ENCODE measurements around the gene CS.
"Not testable (repeated sequence)": the region's sequence is repeated elsewhere in the genome, so short reads cannot be mapped to it uniquely, and the experiment has no call there.

Gene CS

GRCh38 chr12:56299853-56300643 lies at the start of gene CS:
TSS of gene CS (minus strand) at chr12:56300330. CDS start at chr12:56300201, 129 bp downstream.
- DNase-seq = peak; percentile 100

GRCh38 chr12:56348776-56349175 lies 48.6 kb upstream of the CS start:
- no peak for DNase-seq

DNA sequence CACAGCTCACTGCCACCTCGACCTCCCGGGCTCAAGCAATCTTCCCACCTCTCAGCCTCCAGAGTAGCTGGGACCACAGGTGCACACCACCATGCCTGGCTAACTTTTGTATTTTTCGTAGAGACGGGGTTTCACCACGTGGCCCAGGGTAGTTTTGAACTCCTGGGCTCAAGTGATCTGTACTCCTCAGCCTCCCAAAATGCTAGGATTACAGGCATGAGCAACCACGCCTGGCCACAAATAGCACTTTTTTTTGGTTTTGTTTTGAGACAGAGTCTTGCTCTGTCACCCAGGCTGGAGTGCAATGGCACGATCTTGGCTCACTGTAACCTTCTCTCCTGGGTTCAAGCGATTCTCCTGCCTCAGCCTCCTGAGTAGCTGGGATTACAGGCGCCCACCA lies 47.1 kb upstream of the CS start:
- DNase-seq = not testable (repeated sequence)

DNA sequence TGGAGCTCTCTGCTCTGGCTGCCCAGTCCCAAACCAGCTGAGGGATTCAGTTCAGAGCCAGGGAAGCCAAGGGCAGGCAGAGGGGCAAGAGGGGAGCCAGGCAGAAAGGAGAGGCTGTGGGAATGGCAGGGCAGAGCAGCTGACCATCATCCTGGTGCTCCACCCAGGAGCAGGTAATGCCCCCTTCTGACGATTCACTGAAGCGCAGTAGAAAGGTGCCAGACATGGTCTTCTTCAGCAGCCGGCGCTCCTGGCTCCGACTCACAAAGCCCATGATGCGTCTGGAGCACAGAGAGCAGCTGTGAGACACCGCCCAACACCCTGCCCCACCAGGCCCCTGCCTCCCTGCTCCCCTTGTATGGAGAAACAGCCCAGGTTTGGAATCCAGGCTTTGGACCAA lies 46.5 kb upstream of the CS start:
- DNase-seq = peak; percentile 26

DNA sequence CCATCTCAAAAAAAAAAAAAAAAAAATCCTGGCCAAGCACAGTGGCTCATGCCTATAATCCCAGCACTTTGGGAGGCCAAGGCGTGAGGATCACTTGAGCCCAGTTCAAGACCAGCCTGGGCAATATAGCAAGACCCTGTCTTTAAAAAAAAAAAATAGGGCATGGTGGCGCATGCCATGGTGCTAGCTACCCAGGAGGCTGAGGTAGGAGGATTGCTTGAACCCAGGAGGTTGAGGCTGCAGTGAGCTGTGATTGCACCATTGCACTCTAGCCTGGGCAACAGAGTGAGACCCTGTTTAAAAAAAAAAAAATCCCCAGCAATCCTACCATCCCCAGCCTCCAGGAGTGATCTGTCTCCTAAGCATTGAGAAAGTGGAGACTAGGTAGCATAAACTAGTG lies 42.2 kb upstream of the CS start:
- DNase-seq = not testable (repeated sequence)

- no peak for DNase-seq
Measured at GRCh38 chr12:56341616-56342015, 41.5 kb upstream of the CS start.

- no peak for DNase-seq
Measured at GRCh38 chr12:56339158-56339422, 39.0 kb upstream of the CS start.

- peak; percentile 91 for DNase-seq
Measured at GRCh38 chr12:56338308-56339157, 38.4 kb upstream of the CS start, which contains the start of gene IL23A. TSS of gene IL23A (plus strand) at chr12:56338884. CDS start at chr12:56339045, 161 bp downstream.

DNA sequence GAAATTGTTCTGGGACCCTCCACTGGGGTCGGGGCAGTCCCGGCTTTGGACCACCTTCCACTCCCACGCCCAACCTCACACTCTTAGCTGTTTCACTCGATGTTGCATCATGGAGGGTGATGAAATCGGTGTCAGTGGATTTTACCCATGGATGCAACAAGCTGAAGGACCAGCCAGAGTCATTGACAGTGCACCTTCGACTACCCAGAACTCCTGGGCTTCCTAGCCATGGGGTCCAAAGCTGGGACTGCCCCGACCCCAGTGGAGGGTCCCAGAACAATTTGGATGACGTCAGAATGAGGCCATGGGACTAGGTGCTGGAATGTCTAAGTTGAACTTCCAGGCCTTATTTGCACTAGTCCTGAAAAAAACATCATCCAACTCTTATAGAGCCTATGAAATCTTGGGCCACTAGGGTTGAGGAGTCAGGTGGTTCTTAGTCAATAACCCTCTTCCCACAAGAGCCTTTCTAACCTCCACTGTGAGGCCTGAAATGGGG lies 37.7 kb upstream of the CS start:
- DNase-seq = no peak

GRCh38 chr12:56336361-56337167 lies 36.4 kb upstream of the CS start:
- DNase-seq = no peak

DNA sequence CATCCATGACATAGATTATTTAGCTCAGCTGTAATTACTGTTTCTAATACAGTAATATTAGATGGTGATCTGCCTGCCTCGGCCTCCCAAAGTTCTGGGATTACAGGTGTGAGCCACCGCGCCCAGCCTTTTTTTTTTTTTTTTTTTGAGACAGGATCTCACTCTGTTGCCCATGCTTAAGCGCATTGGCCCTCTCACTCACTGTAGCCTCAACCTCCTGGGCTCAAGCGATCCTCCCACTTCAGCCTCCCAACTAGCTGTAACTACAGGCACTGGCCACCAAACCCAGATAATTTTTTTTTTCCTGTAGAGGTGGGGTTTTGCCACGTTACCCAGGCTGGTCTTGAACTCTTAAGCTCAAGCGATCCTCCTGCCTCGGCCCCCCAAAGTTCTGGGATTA lies 35.4 kb upstream of the CS start:
- DNase-seq = not testable (repeated sequence)

- no peak for DNase-seq
Measured at GRCh38 chr12:56334490-56334793, 34.3 kb upstream of the CS start.

GRCh38 chr12:56333679-56334489 lies 33.8 kb upstream of the CS start, which contains the start of gene PAN2:
TSS of gene PAN2 (minus strand) at chr12:56334000. CDS start at chr12:56333094, 906 bp downstream.
- DNase-seq = peak; percentile 94

- DNase-seq = no peak
Measured at GRCh38 chr12:56333197-56333678, 33.1 kb upstream of the CS start.

GRCh38 chr12:56332512-56333196 lies 32.5 kb upstream of the CS start:
- no peak for DNase-seq

DNA sequence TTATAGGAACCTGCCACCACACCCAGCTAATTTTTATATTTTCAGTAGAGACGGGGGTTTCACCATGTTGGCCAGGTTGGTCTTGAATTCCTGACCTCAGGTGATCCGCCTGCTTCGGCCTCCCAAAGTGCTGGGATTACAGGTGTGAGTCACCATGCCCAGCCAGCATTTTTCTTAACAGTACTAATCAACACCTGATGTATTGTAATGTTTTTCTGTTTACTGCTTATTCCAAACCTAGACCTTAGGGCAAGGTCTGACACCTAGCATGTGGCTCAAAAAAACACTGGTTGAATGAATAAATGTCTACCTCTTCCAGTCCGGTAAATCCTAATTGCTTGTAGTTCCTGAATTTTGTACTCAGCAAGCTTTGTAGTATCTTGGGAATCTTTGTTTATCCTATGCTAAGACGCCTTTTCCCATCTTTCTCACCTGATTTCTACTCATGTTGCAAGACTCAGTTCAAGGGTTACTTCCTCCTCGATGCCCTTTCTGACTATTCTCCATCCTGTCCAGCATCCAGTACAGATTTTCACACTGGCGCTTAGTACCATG lies 30.9 kb upstream of the CS start:
- no peak for DNase-seq

DNA sequence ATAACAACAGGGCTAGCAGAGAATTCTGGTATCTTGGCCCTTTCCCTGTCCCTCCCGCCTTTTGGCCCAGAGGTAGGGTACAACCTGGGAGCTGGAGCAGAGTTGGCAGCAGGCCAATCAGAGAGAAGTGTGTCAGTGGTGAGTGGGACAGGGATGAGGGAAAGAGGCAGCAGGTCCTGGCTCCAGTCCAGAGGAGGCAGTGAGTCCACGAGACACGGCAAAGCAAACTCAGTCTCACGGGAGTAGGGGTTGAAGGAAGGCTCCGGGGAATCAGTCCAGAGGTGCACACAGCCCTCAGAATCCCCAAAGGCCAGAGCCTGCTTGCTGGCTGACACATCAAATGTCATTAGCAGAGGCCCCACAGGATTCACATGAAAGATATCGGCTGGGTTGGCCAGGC lies 26.4 kb upstream of the CS start:
- DNase-seq = no peak

- DNase-seq = no peak
Measured at GRCh38 chr12:56326126-56326525, 26.0 kb upstream of the CS start.

- no peak for DNase-seq
Measured at GRCh38 chr12:56324206-56324605, 24.1 kb upstream of the CS start.

DNA sequence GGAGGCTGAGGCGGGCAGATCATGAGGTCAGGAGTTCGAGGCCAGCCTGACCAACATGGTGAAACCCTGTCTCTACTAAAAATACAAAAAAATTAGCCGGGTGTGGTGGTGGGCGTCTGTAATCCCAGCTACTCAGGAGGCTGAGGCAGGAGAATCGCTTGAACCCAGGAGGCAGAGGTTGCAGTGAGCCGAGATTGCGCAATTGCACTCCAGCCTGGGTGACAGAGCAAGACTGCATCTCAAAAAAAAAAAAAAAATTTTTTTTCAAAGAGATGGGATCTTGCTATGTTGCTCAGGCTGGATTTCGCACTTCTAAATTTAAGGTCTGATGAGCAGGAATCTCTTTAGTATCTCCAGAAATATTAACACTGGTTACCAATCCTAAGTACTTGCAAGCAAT lies 21.5 kb upstream of the CS start:
- DNase-seq = not testable (repeated sequence)

DNA sequence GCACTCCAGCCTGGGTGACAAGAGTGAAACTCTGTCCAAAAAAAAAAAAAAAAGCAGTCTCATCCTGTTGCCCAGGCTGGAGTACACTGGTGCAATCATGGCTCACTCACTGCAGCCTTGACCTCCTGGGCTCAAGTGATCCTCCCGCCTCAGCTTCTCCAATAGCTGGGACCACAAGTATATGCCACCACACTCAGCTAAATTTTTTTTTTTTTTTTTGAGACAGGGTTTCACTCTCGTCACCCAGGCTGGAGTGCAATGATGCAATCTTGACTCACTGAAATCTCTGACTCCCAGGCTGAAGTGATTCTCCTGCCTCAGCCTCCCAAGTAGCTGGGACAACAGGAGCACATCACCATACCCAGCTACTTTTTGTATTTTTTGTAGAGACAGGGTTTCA lies 20.9 kb upstream of the CS start:
- peak; percentile 14 for DNase-seq
